ENCODE data around the gene PAFAH2.
"Not testable (repeated sequence)": the region's sequence is repeated elsewhere in the genome, so short reads cannot be mapped to it uniquely, and the experiment has no call there.

PAFAH2 gene

DNA sequence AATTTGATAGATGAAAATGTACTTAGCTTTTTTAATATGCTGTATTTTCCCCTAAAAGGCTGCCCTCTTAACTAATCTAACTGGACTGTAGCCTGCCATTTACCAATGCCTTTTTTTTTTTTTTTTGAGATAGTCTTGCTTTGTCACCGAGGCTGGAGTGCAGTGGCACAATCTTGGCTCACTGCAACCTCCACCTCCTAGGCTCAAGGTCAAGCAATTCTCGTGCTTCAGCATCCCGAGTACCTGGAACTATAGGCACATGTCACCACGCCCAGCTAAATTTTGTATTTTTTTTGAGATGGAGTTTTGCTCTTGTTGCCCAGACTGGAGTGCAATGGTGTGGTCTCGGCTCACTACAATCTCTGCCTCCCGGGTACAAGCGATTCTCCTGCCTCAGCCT is 18.7 kb downstream of the PAFAH2 start:
- DNase-seq: no peak

DNA sequence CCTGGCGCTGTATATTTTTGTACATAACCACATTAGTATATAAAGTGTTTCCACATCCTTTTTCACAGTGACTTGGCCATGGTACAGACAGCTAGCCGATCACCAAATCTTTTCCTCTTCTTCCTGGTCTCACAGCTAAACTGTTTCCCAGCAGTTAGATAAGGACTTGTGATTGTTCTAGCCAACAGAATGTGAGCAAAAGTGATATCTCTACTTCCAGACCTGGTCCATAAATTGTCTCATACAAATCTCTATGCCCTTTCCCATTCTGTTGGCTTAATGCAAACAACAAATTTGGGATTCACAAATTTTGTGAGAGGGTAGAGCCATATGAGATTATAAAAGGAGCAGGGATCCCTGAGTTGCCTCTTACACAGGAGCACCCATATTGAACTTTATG is 19.5 kb downstream of the PAFAH2 start:
- no peak for DNase-seq

DNA sequence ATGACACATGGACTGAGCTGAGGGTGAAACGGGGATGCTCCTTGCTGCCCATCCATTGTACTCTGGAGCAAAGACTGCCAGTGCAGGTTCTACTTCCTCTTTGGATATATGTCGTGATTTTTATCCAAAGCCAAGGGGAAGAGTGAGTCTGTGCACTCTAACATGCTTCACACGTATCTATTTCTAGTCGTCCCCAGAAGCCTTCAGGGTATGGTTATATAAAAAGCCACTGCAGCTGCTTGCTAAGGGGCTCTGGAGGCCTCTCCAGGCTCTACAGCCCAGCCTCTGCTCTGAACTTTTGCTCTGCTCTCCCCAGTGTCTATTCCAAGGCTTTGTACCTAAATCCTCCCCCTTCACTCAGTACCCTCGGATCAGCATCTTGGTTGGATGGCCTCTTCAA is 20.1 kb downstream of the PAFAH2 start:
- no peak for DNase-seq

DNA sequence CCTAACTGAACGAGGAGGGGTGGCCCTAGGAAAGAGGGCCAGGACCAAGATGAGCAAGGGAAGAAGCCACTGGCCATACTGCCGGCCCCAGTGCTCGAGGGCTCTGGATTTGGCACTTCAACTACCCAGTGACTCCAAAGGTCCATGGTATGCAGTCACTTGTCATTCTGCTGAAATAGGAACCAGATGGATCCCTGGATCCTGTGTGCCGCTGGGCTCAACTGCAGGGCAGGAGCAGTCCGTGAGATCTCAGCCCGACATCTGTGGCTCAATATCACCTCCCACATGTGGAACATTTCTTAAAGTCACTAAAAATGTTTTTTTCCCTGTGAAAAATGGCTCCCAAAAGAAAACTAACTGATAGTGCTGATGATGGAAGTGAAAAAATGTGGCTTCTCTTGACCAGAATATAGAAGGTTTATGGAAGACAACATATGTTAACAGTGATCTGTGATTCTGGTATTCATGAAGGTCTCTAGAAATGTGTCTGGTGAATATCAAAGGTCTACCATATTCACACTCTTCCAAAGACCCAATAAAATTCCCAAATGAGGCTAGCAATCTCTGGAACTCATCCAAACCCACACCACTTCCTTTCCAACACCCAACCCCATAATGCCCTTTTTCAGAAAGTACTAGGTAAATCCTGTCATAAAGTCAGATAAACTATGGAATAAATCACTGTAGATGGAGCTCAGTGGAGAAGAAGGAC is 24.1 kb downstream of the PAFAH2 start:
- DNase-seq: no peak

DNA sequence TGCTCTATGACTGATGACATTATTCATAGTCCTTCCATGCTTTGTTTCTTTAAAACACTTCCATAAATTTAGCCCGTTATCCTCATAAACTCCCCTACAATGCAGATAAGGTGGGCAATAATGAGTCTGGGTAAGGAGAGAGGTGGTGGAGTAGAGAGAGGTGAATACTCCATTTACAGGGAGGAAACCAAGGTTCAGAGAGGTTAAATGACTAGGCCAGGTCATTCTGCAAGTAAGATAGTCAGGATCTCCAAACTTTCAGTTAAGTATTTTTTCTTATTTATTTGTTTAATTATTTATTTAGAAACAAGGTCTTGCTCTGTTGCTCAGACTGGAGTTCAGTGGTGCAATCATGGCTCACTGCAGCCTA is 26.1 kb downstream of the PAFAH2 start:
- no peak for DNase-seq

DNA sequence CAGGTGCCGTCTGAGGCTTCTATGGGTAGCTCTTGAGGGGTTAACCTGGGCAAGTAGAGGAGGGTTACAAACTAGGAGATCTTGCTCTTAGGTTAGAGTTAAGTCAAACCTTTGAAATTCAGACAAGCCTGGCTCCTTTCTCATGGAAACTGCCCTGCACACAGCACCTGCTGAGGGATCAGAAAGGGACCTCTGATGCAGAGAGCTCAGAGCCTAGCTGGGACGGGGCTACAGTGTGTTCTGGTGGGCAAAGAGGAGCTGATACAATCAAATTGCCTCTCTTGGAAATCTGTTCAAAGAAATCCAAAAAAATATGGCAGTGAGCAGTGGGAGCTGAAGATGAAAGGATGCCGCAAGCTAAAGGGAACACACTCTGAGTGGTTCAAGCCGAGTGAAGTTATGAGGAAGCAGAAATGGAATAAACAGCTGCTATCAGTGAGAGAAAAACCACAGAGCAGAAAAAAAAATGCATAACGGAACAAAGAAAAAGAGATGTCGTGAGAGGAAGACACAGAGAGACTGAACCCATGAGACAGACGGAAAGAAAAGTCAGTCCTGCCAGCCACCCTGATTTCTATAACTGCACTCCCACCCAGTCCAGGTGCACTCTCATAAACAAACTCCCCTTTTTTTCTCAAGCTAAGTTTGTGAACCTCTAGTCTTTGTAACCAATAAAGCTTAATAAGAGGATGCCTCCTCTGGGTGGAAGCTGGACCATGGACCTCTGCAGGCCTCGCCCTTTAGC is 26.6 kb downstream of the PAFAH2 start:
- DNase-seq: no peak

DNA sequence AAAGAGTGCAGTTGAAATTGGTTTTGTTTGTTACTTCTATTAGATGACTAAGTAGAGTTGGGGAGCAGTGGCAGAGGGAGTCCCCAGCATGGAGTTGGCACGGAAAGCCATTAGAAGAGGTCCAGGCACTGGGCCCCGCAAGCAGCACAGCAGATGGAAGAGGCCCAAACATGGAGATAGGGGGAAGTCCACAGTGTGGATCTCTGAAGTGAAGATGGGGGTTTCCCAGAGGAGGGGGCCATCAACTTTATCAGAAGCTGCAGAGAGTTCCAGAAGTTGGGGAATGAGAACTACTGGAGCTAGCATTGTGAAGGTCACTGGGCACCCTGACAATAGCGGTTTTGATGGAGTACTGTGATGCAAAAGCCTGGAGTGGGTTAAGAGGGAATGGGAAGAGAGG is 30.6 kb downstream of the PAFAH2 start:
- no peak for DNase-seq

DNA sequence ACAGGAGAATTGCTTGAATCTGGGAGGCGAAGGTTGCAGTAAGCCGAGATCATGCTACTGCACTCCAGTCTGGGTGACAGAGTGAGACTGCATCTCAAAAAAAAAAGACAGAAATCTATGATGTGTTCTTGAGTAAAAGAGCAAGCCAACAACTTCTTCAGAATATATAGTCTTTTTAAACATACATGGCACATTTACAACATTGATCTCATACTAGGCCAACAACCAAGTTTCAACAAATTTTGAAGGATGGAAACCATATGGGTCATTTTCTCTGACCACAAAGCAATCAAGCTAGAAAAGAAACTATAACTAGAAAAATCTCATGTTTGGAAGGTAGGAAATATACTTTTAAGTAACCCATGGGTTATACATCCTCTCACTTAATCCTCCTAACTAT is 38.3 kb downstream of the PAFAH2 start:
- no peak for DNase-seq

DNA sequence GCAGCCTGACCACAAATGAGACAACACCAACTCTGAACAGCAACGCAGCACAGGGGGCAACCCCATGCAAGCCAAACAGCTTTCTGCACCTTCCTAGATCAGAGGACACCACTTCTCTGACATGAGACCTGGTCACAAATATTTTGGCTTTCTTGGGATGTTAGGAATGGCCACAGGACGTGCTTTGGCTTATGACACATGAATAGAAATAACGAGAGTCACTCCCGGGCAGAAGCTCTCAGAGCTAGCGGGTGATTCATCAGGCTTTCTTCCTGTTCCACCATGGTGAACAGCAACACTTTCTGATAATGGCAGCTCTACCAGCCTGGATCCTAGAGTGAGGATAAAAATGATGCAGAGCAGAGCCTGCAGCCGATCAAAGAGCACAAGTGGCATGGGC is 39.4 kb downstream of the PAFAH2 start:
- no peak for DNase-seq

DNA sequence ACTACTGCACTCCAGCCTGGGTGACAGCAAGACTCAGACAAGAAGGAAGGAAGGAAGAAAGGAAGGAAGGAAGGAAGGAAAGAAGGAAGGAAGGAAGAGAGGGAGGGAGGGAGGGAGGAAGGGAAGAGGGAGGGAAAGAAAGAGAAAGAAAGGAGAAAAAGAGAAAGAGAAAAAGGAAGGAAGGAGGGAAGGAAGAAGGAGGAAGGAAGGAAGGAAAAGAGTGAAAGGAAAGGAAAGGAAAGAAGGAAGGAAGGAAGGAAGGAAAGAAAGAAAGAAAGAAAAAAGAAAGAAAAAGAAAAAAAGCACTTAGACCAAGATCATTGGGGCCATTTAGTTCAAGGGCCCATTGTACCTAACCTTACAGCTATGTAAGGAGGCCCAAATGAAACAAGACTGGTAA is 42.3 kb downstream of the PAFAH2 start:
- no peak for DNase-seq

DNA sequence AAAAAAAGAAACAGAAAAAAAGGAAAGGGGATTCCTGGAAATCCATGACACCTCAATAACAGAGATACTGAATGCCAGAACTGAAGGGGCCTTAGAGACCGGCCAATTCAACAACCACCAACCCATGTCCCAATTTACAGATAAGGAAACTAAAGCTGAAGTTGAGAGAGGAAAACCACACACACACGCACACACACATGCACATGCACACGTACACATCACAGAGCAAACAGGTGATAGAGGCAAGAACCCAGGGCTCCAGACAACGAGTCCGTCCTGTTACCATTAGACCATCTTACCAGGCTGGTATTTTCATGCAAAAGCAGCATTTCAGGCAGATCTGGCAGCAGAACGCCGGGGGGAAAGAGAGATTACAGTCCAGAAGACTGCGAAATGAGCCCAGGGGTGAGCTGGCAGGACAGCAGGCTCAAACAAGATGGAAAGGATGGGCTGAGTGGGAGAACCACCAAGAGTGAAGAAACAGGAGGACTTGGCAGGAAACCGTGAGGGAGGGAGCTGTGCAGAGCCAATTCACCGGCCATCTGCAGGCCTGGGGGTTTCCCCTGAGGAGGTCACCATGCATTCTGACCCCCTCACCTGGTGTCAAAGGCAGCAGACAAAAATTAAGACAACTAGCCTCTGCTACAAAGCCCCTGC is 43.5 kb downstream of the PAFAH2 start:
- DNase-seq: no peak

DNA sequence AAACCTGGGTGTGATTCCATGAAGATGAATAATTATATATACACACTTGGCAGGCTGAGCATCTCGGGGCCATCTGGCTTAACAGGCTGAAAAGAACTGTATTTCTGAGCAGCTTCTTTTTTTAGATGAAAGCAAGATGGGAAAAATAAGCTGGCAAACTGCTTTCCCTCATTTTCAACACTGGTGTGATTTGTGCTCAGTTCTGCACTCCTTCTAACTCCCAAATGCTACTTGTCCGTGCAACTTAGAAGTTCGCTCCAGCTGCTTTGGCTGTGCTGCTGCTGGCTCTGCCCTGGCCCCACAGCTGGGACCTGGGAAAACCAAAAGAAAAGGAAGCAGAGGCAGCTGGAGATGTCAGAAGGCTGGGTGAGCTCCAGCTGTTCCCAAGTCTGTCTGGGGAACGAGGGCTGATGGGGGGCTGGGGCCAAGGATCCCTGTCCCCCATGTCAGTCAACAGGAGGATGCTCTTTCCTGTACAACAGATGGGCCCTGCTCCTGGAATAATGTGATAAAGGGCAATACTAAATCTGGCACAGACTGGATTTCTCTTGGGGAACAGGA is 44.9 kb downstream of the PAFAH2 start:
- DNase-seq: no peak

DNA sequence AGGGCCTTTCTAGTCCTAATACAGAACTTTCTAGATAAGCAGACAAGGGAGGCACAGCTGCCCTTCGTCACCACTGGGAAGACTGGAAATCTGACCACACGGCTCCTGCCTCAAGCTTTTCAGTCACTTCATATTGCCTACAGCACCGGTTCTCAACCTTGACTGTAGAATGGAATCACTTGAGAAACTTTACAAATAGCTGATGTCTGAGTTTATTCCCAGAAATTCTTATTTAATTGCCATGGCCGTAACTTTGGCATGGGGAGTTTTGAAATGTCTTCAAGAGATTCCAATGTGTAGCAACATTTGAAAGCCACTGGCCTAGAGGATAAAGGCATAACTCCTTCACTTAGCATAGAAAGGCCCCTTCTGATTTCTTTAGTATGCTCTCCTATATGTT is 49.2 kb downstream of the PAFAH2 start:
- no peak for DNase-seq

DNA sequence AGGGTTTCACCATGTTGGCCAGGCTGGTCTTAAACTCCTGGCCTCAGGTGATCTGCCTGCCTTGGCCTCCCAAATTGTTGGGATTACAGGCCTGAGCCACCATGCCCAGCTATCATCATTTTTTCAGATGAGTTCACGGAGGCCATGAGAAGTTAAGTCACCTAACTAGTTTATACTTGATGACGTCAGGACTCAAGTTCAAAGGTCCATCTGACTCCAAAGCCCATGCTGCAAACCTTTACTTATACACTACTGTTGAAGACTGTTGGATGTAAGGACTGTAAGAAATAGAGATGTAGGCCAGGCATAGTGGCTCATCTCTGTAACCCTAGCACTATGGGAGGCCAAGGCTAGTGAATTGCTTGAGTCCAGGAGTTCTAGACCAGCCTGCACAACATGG is 50.8 kb downstream of the PAFAH2 start:
- no peak for DNase-seq

DNA sequence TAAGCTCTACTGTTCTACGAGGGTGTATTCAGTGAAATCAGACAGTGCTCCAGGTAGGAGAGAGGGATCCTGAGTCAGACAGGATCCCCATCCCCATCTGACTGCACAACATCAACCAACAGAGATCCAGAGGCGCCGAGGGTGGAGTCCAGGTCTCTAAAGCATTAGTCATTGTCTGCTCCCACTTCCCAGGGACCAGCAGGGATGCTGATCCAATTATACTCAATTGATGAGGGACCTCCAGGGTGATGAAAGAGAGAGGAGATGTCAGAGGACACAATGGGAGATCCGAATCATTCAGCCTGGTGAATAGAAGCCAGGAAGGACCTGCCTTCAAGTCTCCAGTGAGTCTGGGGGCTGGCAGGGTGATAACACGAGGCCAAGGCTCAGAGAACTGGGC is 52.1 kb downstream of the PAFAH2 start:
- no peak for DNase-seq

DNA sequence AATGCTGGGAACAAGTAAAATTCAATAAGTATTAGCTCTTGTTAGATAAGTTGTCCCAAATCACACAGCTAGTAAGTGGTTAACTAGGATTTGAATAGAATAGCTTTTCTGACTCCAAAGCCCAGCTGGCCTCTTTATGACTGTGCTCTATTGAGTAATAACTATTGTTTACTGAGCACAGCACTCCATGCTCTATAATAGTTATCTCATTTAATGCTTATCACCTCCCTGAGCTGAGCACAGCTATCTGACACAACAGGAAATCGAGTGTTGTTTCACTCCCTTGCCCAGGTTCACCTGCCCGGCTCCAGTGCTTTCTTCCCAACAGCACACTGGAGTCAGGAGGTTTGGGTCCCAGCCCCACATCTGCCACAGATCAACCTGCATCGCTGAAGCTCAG is 52.9 kb downstream of the PAFAH2 start:
- no peak for DNase-seq

DNA sequence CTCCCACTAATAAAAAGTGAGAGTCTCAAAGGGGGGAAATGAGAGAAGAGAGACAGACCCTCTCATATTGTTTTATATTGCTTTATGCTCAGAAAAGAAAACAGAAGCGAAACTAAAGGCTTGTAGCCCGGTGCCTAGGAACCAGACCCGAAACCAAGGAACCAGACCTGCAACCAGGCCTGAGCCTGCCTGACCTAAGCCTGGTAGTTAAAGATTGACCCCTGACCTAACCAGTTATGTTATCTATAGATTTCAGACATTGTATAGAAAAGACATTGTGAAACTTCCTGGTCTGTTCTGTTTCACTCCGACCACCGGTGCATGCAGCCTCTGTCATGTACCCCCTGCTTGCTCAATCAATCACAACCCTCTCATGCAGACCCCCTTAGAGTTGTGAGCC is 54.4 kb downstream of the PAFAH2 start:
- DNase-seq: not testable (repeated sequence)

DNA sequence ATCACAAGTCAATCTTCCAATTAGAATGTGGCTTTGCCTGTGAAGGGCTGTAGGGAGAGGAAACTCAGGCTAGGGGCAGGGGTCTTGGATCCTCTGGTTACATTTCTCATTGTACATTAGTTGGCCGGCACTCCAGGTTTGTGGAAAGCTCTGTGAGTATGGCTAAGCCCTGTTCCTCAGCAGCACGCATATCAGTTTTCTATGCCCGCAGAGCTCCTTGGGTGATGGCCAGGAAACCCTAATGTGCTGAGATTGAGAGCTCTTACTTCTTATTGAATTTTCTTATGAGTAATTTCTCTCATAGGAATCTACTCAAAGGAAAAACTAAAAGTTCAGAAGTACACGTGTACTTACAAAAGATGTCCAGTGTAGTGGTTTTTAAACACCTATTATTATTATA is 60.9 kb downstream of the PAFAH2 start:
- no peak for DNase-seq

DNA sequence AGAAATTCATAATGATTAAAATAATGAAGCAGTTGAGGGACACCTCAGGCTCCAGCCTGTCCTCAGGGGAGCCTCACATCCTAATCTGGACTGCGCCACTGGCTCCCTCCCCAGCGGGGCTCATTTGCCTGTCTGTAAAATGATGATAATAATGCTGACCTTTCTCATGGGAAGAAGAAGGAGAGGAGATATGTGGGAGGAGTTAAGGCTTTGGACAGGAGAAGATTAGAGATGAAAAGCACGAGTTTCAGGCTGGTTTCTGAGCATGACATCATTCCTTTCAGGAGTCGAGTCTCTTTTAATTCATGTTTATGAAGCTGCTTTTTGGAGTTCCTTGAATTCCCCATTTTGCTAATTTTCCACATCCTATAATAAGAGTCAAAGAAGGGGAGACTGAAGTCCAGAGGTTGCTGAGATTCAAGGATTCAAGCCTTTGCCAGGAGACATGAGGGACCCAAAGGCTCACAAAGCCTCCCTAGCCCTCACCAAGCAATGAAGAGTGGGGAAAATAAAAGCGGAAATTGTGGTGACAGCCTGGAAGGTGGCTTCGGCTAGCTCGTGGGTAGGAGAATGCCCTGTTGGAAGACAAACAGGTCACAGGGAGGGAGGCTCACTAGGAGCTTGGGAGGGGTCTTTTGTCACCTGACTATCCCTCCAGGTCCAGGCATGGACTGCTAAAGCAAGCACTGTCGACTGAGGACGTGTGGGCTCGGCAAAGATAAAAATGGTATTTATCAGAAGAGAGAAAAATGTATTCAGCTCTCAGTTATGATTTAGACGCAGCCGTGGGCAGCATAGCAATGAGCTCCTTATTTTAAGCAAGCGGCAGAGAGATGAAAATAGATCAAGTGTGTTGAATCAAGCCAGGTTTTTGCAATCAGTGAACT is 64.1 kb downstream of the PAFAH2 start:
- no peak for DNase-seq

DNA sequence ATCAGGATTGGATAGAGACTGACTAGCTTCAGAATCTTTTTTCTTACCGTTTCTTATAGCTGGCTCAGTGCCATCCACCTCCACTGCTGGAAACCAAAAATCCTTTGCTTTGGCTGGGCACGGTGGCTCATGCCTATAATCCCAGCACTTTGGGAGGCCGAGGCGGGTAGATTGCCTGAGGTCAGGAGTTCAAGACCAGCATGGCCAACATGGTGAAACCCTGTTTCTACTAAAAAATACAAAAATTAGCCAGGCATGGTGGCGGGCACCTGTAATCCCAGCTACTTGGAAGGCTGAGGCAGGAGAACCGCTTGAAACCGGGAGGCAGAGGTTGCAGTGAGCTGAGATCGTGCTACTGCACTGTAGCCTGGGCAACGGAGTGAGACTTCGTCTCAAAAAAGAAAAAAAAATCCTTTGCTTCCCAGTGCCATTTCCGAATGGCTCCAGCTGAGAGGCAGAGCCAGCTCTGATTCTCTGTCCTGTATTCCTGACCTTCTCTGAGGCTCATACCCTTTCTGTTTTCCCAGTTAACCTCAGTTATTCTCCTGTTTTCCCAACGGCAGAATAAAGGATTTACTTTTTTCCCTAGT is 65.0 kb downstream of the PAFAH2 start:
- not testable (repeated sequence) for DNase-seq

DNA sequence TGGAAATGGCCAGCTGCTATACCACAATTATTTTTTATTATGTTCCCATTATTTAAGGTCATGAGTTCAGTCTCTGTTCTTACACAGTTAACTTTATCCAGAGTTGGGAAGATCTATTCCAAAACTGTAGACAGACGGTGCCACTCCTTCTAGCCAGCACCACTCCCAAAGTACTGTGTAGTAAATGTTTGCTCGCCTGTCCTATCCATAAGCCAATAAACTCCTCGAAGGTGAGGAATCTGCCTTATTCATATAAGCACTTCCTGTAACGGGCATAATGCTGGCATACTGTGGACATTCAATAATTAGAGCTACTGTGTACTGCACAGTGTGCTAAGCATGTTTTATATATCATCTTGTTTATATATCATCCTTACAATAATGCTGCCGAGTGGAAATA is 65.5 kb downstream of the PAFAH2 start:
- DNase-seq: no peak

DNA sequence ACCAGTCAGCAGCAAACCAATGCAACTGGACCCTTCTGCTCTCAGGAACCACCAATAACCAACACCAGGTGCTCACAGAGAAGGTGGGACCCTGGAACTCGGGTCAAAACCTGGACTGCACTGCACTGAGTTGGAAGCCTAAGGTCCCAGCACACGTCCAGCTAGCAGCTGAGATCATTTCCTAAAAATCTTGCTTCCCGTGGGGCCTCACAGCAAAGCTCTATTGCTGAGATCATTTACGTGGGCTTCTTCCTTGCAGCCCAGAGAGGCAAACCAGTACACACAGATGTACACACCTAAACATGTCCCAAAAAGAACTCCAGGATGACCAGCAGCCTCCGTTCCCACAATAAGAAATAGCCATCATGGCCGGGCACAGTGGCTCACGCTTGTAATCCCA is 68.8 kb downstream of the PAFAH2 start:
- no peak for DNase-seq

All from midbrain (tissue), 1 donor.